Neural progenitor cell (in vitro differentiated cells): ENCODE data around the gene DAO. TPM values are rescaled to one million over a fixed set of nuclear protein-coding genes. Genes with fewer than 3 reads are reported as not detected.

Experiments used
- DNase-seq: peaks from one replicate; pipeline ENCODE4 v3.0.0-alpha.2; 2016; ENCODE audit warnings: low spot score
- H2AFZ ChIP-seq: fragments of 200-600 bp; sonication (generic); replicated peaks from 2 replicates; pipeline ENCODE4 v1.6.1; 2016; ENCODE audit warnings: antibody characterized with exemption
- H3F3A ChIP-seq: fragments of 200-600 bp; sonication (generic); 2 replicates; pipeline ENCODE4 v1.6.1; 2016; ENCODE audit warnings: antibody characterized with exemption, low read depth
- H3K27ac ChIP-seq: fragments of 200-600 bp; sonication (generic); 2 replicates; pipeline ENCODE4 v1.5.1; 2016; ENCODE audit warnings: mild to moderate bottlenecking
- H3K27me3 ChIP-seq: fragments of 200-600 bp; sonication (generic); 2 replicates; pipeline ENCODE4 v1.6.1; 2016; ENCODE audit warnings: mild to moderate bottlenecking, moderate library complexity
- H3K36me3 ChIP-seq: fragments of 200-600 bp; sonication (generic); 2 replicates; pipeline ENCODE4 v1.5.1; 2016
- H3K4me1 ChIP-seq: fragments of 200-600 bp; sonication (generic); 2 replicates; pipeline ENCODE4 v1.6.1; 2016; ENCODE audit warnings: mixed run types
- H3K4me2 ChIP-seq: fragments of 200-600 bp; sonication (generic); 2 replicates; pipeline ENCODE4 v1.6.1; 2016
- H3K4me3 ChIP-seq: fragments of 200-600 bp; sonication (generic); 2 replicates; pipeline ENCODE4 v1.5.1; 2016
- H3K79me2 ChIP-seq: fragments of 200-600 bp; sonication (generic); 2 replicates; pipeline ENCODE4 v1.6.1; 2016; ENCODE audit warnings: low read depth
- H3K9ac ChIP-seq: fragments of 200-600 bp; sonication (generic); 2 replicates; pipeline ENCODE4 v1.6.1; 2016
- H3K9me3 ChIP-seq: fragments of 200-600 bp; sonication (generic); 2 replicates; pipeline ENCODE4 v1.5.1; 2016; ENCODE audit warnings: low read depth
- H4K20me1 ChIP-seq: fragments of 200-600 bp; sonication (generic); 2 replicates; pipeline ENCODE4 v1.6.1; 2016; ENCODE audit warnings: low read depth
- H3K27ac Mint-ChIP-seq: 3 replicates; pipeline ENCODE4 v1.8.0; 2021; ENCODE audit warnings: mixed read lengths
- H3K27me3 Mint-ChIP-seq: 2 replicates; pipeline ENCODE4 v1.8.0; 2022; ENCODE audit warnings: low read depth, mild to moderate bottlenecking, inconsistent platforms, moderate library complexity, mixed read lengths; ENCODE audit not compliant: insufficient read depth
- H3K36me3 Mint-ChIP-seq: 3 replicates; pipeline ENCODE4 v1.8.0; 2021; ENCODE audit warnings: mixed read lengths
- H3K4me1 Mint-ChIP-seq: 3 replicates; pipeline ENCODE4 v1.8.0; 2021; ENCODE audit warnings: mixed read lengths
- H3K4me3 Mint-ChIP-seq: 3 replicates; pipeline ENCODE4 v1.8.0; 2021; ENCODE audit warnings: mild to moderate bottlenecking, moderate library complexity, mixed read lengths
- H3K9me3 Mint-ChIP-seq: 3 replicates; pipeline ENCODE4 v1.8.0; 2020; ENCODE audit warnings: mixed read lengths
- EZH2 ChIP-seq: fragments of 200-600 bp; sonication (generic); IDR thresholded peaks from 2 replicates; pipeline ENCODE4 v1.6.1; 2017; ENCODE audit warnings: antibody characterized with exemption, mild to moderate bottlenecking, moderate library complexity
- EZH2phosphoT487 ChIP-seq: fragments of 200-600 bp; sonication (generic); IDR thresholded peaks from 2 replicates; pipeline ENCODE4 v1.6.1; 2017; ENCODE audit warnings: antibody characterized with exemption
- total RNA-seq: library from RNA; depleted of rRNA; stranded (reverse); fragments of >200 nt; gene quantifications from 2 replicates; pipeline ENCODE4 v1.2.3, GENCODE V29; 2015; ENCODE audit warnings: low replicate concordance
- TF ChIP-seq, protein P1 (sequence below): fragments of 200-600 bp; sonication (generic); IDR thresholded peaks from 2 replicates; pipeline ENCODE4 v1.5.1; 2017; ENCODE audit warnings: antibody characterized with exemption, mild to moderate bottlenecking

The DAO gene
- total RNA-seq, 1 donor from 2014 or later: not detected

DNA sequence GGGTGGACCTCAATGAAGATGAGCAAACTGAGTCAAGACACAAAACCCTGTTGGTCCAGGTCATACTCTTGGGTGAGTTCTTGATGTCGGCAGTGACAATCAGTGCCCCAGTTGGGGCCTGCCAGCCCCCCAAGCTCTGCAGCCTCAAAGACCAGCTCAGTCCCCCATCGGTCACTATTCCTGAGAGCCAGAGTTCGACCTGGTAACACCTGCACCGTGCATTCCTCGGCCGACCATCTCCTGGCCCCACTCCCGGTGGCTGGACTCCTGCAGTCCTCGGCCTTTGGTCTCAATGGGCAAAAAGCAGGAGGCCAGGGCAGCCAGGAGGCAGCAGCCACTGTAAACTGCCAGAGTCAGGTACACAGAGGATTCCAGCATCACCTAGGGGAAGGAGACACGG, 32.5 kb downstream of the DAO start:
- Histone ChIP-seq H3K4me3 (no peak overlapping the region), H3K79me2 (no peaks in the 10 kb centered on the region), H2AFZ (no peak overlapping the region), H3K27ac (no peak overlapping the region), H3K36me3 (no peaks in the 10 kb centered on the region), H3F3A (no peaks in the 10 kb centered on the region), H3K4me2 (no peak overlapping the region), H3K4me1 (peaks cover 9% of the 10 kb centered on the region), H3K9ac (no peak overlapping the region), H4K20me1 (no peaks in the 10 kb centered on the region), H3K27me3 (no peaks in the 10 kb centered on the region), H3K9me3 (no peaks in the 10 kb centered on the region)
- Mint-ChIP-seq H3K36me3 (no peaks in the 10 kb centered on the region), H3K4me3 (no peak overlapping the region), H3K9me3 (no peaks in the 10 kb centered on the region), H3K27me3 (peaks cover 6% of the 10 kb centered on the region), H3K4me1 (peaks cover 17% of the 10 kb centered on the region), H3K27ac (no peak overlapping the region)
- DNase-seq: no peak
- TF ChIP-seq EZH2phosphoT487 (no peak), EZH2 (no peak)
- TF ChIP-seq, protein P1, sequence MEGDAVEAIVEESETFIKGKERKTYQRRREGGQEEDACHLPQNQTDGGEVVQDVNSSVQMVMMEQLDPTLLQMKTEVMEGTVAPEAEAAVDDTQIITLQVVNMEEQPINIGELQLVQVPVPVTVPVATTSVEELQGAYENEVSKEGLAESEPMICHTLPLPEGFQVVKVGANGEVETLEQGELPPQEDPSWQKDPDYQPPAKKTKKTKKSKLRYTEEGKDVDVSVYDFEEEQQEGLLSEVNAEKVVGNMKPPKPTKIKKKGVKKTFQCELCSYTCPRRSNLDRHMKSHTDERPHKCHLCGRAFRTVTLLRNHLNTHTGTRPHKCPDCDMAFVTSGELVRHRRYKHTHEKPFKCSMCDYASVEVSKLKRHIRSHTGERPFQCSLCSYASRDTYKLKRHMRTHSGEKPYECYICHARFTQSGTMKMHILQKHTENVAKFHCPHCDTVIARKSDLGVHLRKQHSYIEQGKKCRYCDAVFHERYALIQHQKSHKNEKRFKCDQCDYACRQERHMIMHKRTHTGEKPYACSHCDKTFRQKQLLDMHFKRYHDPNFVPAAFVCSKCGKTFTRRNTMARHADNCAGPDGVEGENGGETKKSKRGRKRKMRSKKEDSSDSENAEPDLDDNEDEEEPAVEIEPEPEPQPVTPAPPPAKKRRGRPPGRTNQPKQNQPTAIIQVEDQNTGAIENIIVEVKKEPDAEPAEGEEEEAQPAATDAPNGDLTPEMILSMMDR: no peak

GRCh38 chr12:108914121-108914531, 34.2 kb downstream of the DAO start:
- no peaks in the 10 kb centered on the region for H3K36me3 Mint-ChIP-seq
- Histone ChIP-seq H3F3A (no peaks in the 10 kb centered on the region), H3K27ac (no peak overlapping the region), H3K79me2 (no peaks in the 10 kb centered on the region), H4K20me1 (no peaks in the 10 kb centered on the region), H3K9me3 (no peaks in the 10 kb centered on the region), H3K27me3 (no peaks in the 10 kb centered on the region), H3K36me3 (no peaks in the 10 kb centered on the region), H2AFZ (no peak overlapping the region), H3K9ac (no peak overlapping the region), H3K4me2 (no peak overlapping the region), H3K4me3 (no peak overlapping the region), H3K4me1 (peaks cover 9% of the 10 kb centered on the region)
- TF ChIP-seq EZH2phosphoT487 (no peak), EZH2 (no peak)
- TF ChIP-seq, protein P1: no peak
- H3K27ac Mint-ChIP-seq: no peak overlapping the region
- peaks cover 5% of the 10 kb centered on the region for H3K27me3 Mint-ChIP-seq
- H3K4me1 Mint-ChIP-seq: peaks cover 11% of the 10 kb centered on the region
- H3K4me3 Mint-ChIP-seq: no peak overlapping the region
- H3K9me3 Mint-ChIP-seq: no peaks in the 10 kb centered on the region
- no peak for DNase-seq

DNA sequence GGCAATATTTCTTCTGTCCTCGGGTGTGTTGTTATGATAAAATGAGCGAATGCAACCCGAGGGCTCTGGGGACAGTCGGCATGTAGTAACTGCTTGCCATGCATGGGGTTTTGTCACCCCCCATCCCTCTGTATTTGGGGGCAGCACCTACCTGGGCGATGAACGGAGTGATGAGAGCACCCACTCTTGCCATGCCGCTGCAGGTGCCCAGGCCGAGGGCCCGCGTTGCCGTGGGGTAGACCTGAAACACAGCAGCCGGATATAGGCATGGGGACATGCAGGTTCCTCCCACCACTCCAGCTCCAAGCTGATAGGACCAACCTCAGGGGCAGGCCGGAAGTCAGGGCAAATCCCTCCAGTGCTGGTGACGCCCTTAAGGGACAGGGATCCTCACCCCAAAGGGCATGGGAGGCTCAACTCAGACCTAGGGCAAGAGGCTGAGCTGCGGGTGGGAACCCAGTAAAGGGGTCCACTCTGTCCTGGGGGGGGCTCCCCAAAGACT, 35.8 kb downstream of the DAO start:
- H3K36me3 ChIP-seq: no peaks in the 10 kb centered on the region
- Mint-ChIP-seq H3K9me3 (peaks cover 2% of the 10 kb centered on the region), H3K4me3 (no peak overlapping the region), H3K27me3 (peaks cover 5% of the 10 kb centered on the region), H3K4me1 (peaks cover 4% of the 10 kb centered on the region), H3K36me3 (no peaks in the 10 kb centered on the region), H3K27ac (no peak overlapping the region)
- H3K9me3 ChIP-seq: no peaks in the 10 kb centered on the region
- no peak overlapping the region for H2AFZ ChIP-seq
- H3K79me2 ChIP-seq: no peaks in the 10 kb centered on the region
- no peaks in the 10 kb centered on the region for H4K20me1 ChIP-seq
- H3K4me2 ChIP-seq: no peak overlapping the region
- TF ChIP-seq EZH2phosphoT487: no peak
- TF ChIP-seq, protein P1: no peak
- TF ChIP-seq EZH2: no peak
- DNase-seq: no peak
- peaks cover 4% of the 10 kb centered on the region for H3K4me1 ChIP-seq
- H3K27ac ChIP-seq: no peak overlapping the region
- H3K9ac ChIP-seq: no peak overlapping the region
- no peaks in the 10 kb centered on the region for H3F3A ChIP-seq
- H3K4me3 ChIP-seq: no peak overlapping the region
- H3K27me3 ChIP-seq: no peaks in the 10 kb centered on the region
